HepG2 (cell line): ENCODE results near the gene CKB. TPM values are rescaled to one million over a fixed set of nuclear protein-coding genes. Genes with fewer than 3 reads are reported as not detected.

Source experiments
- ATAC-seq: fragments of 200-7000 bp; cut with Tn5 transposase; 3 replicates; pipeline ENCODE4 v1.9.1; 2020; ENCODE audit warnings: mild to moderate bottlenecking, moderate library complexity
- BruUV-seq: library from RNA; stranded (reverse); fragments of 400-500 nt; replicated peaks from 2 replicates; lab custom pipeline; 2021; lab: Mats Ljungman, UMichigan
- CTCF ChIA-PET: fragments of 300-600 bp; formaldehyde crosslinking; extraction: SDS; loops from one replicate; lab custom pipeline; 2021; ENCODE audit warnings: low total read pairs, inconsistent platforms, low intra/inter-chr PET ratio; lab: Yijun Ruan, JAX
- POLR2A ChIA-PET: fragments of 350-600 bp; sonication (Branson Sonifier 250); formaldehyde crosslinking; loops from one replicate; lab custom pipeline; 2020; ENCODE audit warnings: antibody characterized with exemption, inconsistent platforms; lab: Yijun Ruan, JAX
- DNase-seq: peaks from one replicate; pipeline ENCODE4 v3.0.0-alpha.2; 2015; ENCODE audit warnings: low spot score
- FAIRE-seq: peaks from 3 replicates; lab custom pipeline; 2011; peaks lifted over from hg19 to GRCh38; lab: Jason Lieb, UNC
- H2AFZ ChIP-seq: one replicate; pipeline ENCODE4 v1.6.1; 2011; ENCODE audit warnings: low read length, inconsistent platforms
- H3K27ac ChIP-seq: fragments of 300-600 bp; 3 replicates; pipeline ENCODE4 v1.8.0; 2011; ENCODE audit warnings: mixed run types, mild to moderate bottlenecking, mixed read lengths, low read length, inconsistent platforms; ENCODE audit not compliant: insufficient read depth; ENCODE audit errors: extremely low read length
- H3K27me3 ChIP-seq, 2 experiments: fragments of 200-600 bp in 1 of 2; 2 replicates in 1 of 2; 3 replicates in 1 of 2; pipeline versions ENCODE4 v1.6.0 to v1.8.0; 2011; ENCODE audit warnings: low read length in 2 of 2, mild to moderate bottlenecking in 2 of 2, moderate library complexity in 2 of 2, inconsistent platforms in 1 of 2; ENCODE audit not compliant: insufficient read depth in 2 of 2, control insufficient read depth in 1 of 2
- H3K36me3 ChIP-seq, 2 experiments: fragments of 200-600 bp in 1 of 2; replicated peaks in 1 of 2; 2 replicates in 1 of 2; 3 replicates in 1 of 2; pipeline versions ENCODE4 v1.5.1 to v1.8.0; 2011; ENCODE audit warnings: low read length in 2 of 2, inconsistent platforms in 1 of 2; ENCODE audit not compliant: insufficient read depth in 2 of 2, control insufficient read depth in 1 of 2
- H3K4me1 ChIP-seq: 2 replicates; pipeline ENCODE4 v1.5.1; 2012; ENCODE audit warnings: low read length, inconsistent platforms; ENCODE audit not compliant: insufficient read depth
- H3K4me2 ChIP-seq: 2 replicates; pipeline ENCODE4 v1.6.0; 2011; ENCODE audit warnings: low read depth, low read length, inconsistent platforms
- H3K4me3 ChIP-seq, 3 experiments: fragments of 200-600 bp in 1 of 3; sonication (generic), shearing (Covaris generic) in 1 of 3; replicated peaks in 1 of 3; 2 replicates each; pipeline ENCODE4 v1.5.1; 2011 to 2016; ENCODE audit warnings: low read length in 3 of 3, inconsistent platforms in 2 of 3, low read depth in 2 of 3, mild to moderate bottlenecking in 2 of 3, control low read depth in 1 of 3, mixed read lengths in 1 of 3; ENCODE audit not compliant: insufficient read depth in 1 of 3
- H3K79me2 ChIP-seq: one replicate; pipeline ENCODE4 v1.6.1; 2011; ENCODE audit warnings: low read length, inconsistent platforms; ENCODE audit not compliant: insufficient read depth
- H3K9ac ChIP-seq: 2 replicates; pipeline ENCODE4 v1.6.0; 2011; ENCODE audit warnings: mild to moderate bottlenecking, low read depth, low read length, inconsistent platforms; ENCODE audit not compliant: insufficient read depth
- H3K9me3 ChIP-seq: 2 replicates; pipeline ENCODE4 v1.5.1; 2012; ENCODE audit warnings: mild to moderate bottlenecking, low read length
- H4K20me1 ChIP-seq: 2 replicates; pipeline ENCODE4 v1.6.0; 2011; ENCODE audit warnings: inconsistent platforms, mild to moderate bottlenecking, low read length, moderate library complexity; ENCODE audit not compliant: insufficient read depth
- ARNT2 ChIP-seq: sonication (generic); formaldehyde crosslinking; IDR thresholded peaks from 2 replicates; pipeline ENCODE4 v1.8.0; 2022; ENCODE audit warnings: mild to moderate bottlenecking, low read depth, missing genetic modification reagents, moderate library complexity
- CREM ChIP-seq, 2 experiments: sonication (generic) in 1 of 2; formaldehyde crosslinking in 1 of 2; IDR thresholded peaks; 2 replicates each; pipeline versions ENCODE4 v1.4.0 to v1.6.1; 2016 to 2020; ENCODE audit warnings: antibody characterized with exemption in 1 of 2, mild to moderate bottlenecking in 1 of 2, missing genetic modification reagents in 1 of 2
- ELF3 ChIP-seq: IDR thresholded peaks from 2 replicates; pipeline ENCODE4 v1.6.1; 2016; ENCODE audit warnings: missing genetic modification reagents, missing compliant biosample characterization
- FOSL2 ChIP-seq: sonication (generic); formaldehyde crosslinking; IDR thresholded peaks from 2 replicates; pipeline ENCODE4 v1.4.0; 2020; ENCODE audit warnings: missing genetic modification reagents
- FUBP1 ChIP-seq: sonication (generic); formaldehyde crosslinking; IDR thresholded peaks from 2 replicates; pipeline ENCODE4 v1.5.1; 2020; ENCODE audit warnings: missing genetic modification reagents, mild to moderate bottlenecking, borderline replicate concordance
- HIVEP1 ChIP-seq: sonication (generic); formaldehyde crosslinking; IDR thresholded peaks from 2 replicates; pipeline ENCODE4 v1.4.0; 2020; ENCODE audit warnings: mild to moderate bottlenecking, missing genetic modification reagents
- PBX2 ChIP-seq: IDR thresholded peaks from 2 replicates; pipeline ENCODE4 v1.6.1; 2016; ENCODE audit warnings: control low read depth
- PHF20 ChIP-seq: sonication (generic); formaldehyde crosslinking; IDR thresholded peaks from 2 replicates; pipeline ENCODE4 v1.5.0; 2020; ENCODE audit warnings: mild to moderate bottlenecking, missing genetic modification reagents
- TAF15 ChIP-seq: fragments of 200-400 bp; formaldehyde crosslinking; IDR thresholded peaks from one replicate; pipeline ENCODE4 v1.6.1; 2018; ENCODE audit warnings: mild to moderate bottlenecking, low read depth, low read length; ENCODE audit not compliant: poor library complexity, severe bottlenecking
- THRA ChIP-seq: sonication (generic); formaldehyde crosslinking; IDR thresholded peaks from 2 replicates; pipeline ENCODE4 v1.4.0; 2020; ENCODE audit warnings: missing genetic modification reagents, borderline replicate concordance
- TOPORS ChIP-seq: sonication (generic); formaldehyde crosslinking; IDR thresholded peaks from 2 replicates; pipeline ENCODE4 v1.8.0; 2023; ENCODE audit warnings: mild to moderate bottlenecking, missing genetic modification reagents
- TP53 ChIP-seq: sonication (generic); formaldehyde crosslinking; conservative IDR thresholded peaks from 2 replicates; pipeline ENCODE4 v1.4.0; 2020; ENCODE audit warnings: missing genetic modification reagents
- TRAFD1 ChIP-seq: sonication (generic); formaldehyde crosslinking; IDR thresholded peaks from 2 replicates; pipeline ENCODE4 v1.5.1; 2020; ENCODE audit warnings: missing genetic modification reagents, mild to moderate bottlenecking, borderline replicate concordance
- ZKSCAN8 ChIP-seq: IDR thresholded peaks from 2 replicates; pipeline ENCODE4 v1.6.1; 2016; ENCODE audit warnings: borderline replicate concordance, missing genetic modification reagents, missing compliant biosample characterization
- ZNF121 ChIP-seq: sonication (generic); formaldehyde crosslinking; IDR thresholded peaks from 2 replicates; pipeline ENCODE4 v1.5.0; 2020; ENCODE audit warnings: mild to moderate bottlenecking, missing genetic modification reagents
- ZNF136 ChIP-seq: sonication (generic); formaldehyde crosslinking; IDR thresholded peaks from 2 replicates; pipeline ENCODE4 v1.8.1; 2022; ENCODE audit warnings: low read depth, mild to moderate bottlenecking, moderate library complexity, missing genetic modification reagents
- ZNF75D ChIP-seq: sonication (generic); formaldehyde crosslinking; IDR thresholded peaks from 2 replicates; pipeline ENCODE4 v1.8.1; 2023; ENCODE audit warnings: missing genetic modification reagents, mild to moderate bottlenecking, borderline replicate concordance
- WGBS: methylation state at CpG from one replicate; pipeline ENCODE4 v1.1.6; 2017; ENCODE audit warnings: low lambda C conversion rate; 5-methylcytosine and 5-hydroxymethylcytosine counted together
- in situ Hi-C: cut with HindIII; loops from 2 replicates; pipeline ENCODE4 v1.10.0; 2017; ENCODE audit warnings: low pct_unique_long_range_greater_than_20kb; ENCODE audit not compliant: extremely low pct_ligation_motif_present
- intact Hi-C: fragments of 100-400 bp; cut with micrococcal nuclease; formaldehyde crosslinking; loops from one replicate; pipeline ENCODE4 v1.10.0; 2022; ENCODE audit not compliant: unreplicated experiment
- polyA plus RNA-seq, 8 experiments: library from polyadenylated mRNA; depleted of rRNA in 3 of 8; stranded (reverse) in 7 of 8; unstranded in 1 of 8; fragments of >200 nt; fragmentation: Illumina TruSeq in 4 of 8; extraction: Trizol in 4 of 8; gene quantifications; 2 replicates each; pipeline versions ENCODE4 v1.2.1 to v1.2.3, GENCODE V29; 2011 to 2016; ENCODE audit warnings: low read depth in 4 of 8, missing spikeins in 1 of 8, mixed read lengths in 1 of 8; ENCODE audit not compliant: insufficient read depth in 1 of 8
- total RNA-seq, 5 experiments: library from RNA; depleted of rRNA; stranded (reverse); fragments of >200 nt; fragmentation: Illumina TruSeq; extraction: Trizol; gene quantifications; 2 replicates each; pipeline ENCODE4 v1.2.3, GENCODE V29; 2016; ENCODE audit warnings: low read depth in 1 of 5

Gene CKB
- total and polyA plus RNA-seq, 2 of the 13 experiments (the other 11 are each of a cell fraction or from before 2014, with no cell fraction given), result 82.3 to 217 TPM

GRCh38 chr14:103526914-103527248 is 4.3 kb upstream of the CKB start (continued):
- TF ChIP-seq ZKSCAN8 (CRISPR knock-in tag) (no peak), ZNF121 (CRISPR knock-in tag) (peak; percentile 97), CREM (IDR thresholded peaks at IDR 0.05) (no peak), CREM (CRISPR knock-in tag; IDR thresholded peaks at IDR 0.05) (no peak), PBX2 (no peak), ZNF136 (CRISPR knock-in tag) (no peak), FOSL2 (no peak), FUBP1 (CRISPR knock-in tag) (no peak), PHF20 (CRISPR knock-in tag) (no peak)

- H3K36me3 ChIP-seq, result peaks cover 0 to 3% of the 10 kb centered on the region in 2 experiments; a peak in 2 of 5 replicates
- in situ Hi-C loops, result no loop called here
- H3K4me1 ChIP-seq, result peaks cover 73% of the 10 kb centered on the region
- BruUV-seq, result no TSS peak
- no peaks in the 10 kb centered on the region for H3K9me3 ChIP-seq
- no peak for DNase-seq
- H3K9ac ChIP-seq, result peak overlapping the region; percentile 53
- H3K27me3 ChIP-seq, result no peaks in the 10 kb centered on the region; a peak in 1 of 5 replicates
- H3K79me2 ChIP-seq, result peaks cover 34% of the 10 kb centered on the region
- intact Hi-C loops, result no loop called here
- H3K4me2 ChIP-seq, result peak overlapping the region; percentile 78
- peak overlapping the region in 1 of 3 experiments; percentile 51; a peak in 2 of 6 replicates for H3K4me3 ChIP-seq
- H3K27ac ChIP-seq, result peak overlapping the region; percentile 89
- FAIRE-seq, result no peak
- peak; percentile 38 for ATAC-seq
- no peak overlapping the region for H2AFZ ChIP-seq
- 10% methylated on average over 6 of the region's 8 CpGs for WGBS
- H4K20me1 ChIP-seq, result no peaks in the 10 kb centered on the region
- ChIA-PET POLR2A (interaction anchor here (1.1 to 3.1 kb wide), 5 partner anchors 8 to 353 kb away, joined by 3 to 24 read pairs (median 12); partner anchors contain the start of genes BAG5 and COA8), CTCF (no interaction called here)
- TF ChIP-seq TAF15, result no peak
- no peak for TF ChIP-seq ARNT2
- no peak for TF ChIP-seq TP53 (CRISPR knock-in tag)
- TF ChIP-seq TRAFD1, result no peak
- peak; percentile 31; the same call in 1 of the 2 replicates for TF ChIP-seq THRA
- TF ChIP-seq HIVEP1 (CRISPR knock-in tag), result no peak
- no peak for TF ChIP-seq TOPORS (CRISPR knock-in tag)
- TF ChIP-seq ZNF75D (CRISPR knock-in tag), result no peak
- TF ChIP-seq ELF3 (CRISPR knock-in tag), result peak; percentile 39; the same call in 1 of the 2 replicates
Observed at GRCh38 chr14:103526247-103526913, 3.8 kb upstream of the CKB start.
